Adipose tissue (tissue), 3 donors: ENCODE data around the gene FRMD1. TPM values are rescaled to one million over a fixed set of nuclear protein-coding genes. Genes with fewer than 3 reads are reported as not detected.

ENCODE experiments used
- H3K27ac ChIP-seq: one replicate; pipeline ENCODE4 v1.5.1; 2013; ENCODE audit warnings: low read depth, low read length
- WGBS, 3 donors: extraction: QIAGEN DNeasy Blood & Tissue Kit; methylation state at CpG; one replicate each; pipeline ENCODE4 v1.1.7; 2013; 5-methylcytosine and 5-hydroxymethylcytosine counted together
- polyA plus RNA-seq, 3 donors: library from polyadenylated mRNA; stranded (reverse); fragments of 200-250 nt; gene quantifications; one replicate each; pipeline ENCODE4 v1.2.3, GENCODE V29; 2013
- donor health status: healthy with polysubstance abuse.
- donor health status: Bipolar disorder and iron deficiency.
- donor health status: healthy.

The FRMD1 gene
- polyA plus RNA-seq, 3 donors = 0.06 to 2.6 (median 1.3) TPM

GRCh38 chr6:168050225-168050880, 28.7 kb downstream of the FRMD1 start:
- H3K27ac ChIP-seq = no peak overlapping the region

DNA sequence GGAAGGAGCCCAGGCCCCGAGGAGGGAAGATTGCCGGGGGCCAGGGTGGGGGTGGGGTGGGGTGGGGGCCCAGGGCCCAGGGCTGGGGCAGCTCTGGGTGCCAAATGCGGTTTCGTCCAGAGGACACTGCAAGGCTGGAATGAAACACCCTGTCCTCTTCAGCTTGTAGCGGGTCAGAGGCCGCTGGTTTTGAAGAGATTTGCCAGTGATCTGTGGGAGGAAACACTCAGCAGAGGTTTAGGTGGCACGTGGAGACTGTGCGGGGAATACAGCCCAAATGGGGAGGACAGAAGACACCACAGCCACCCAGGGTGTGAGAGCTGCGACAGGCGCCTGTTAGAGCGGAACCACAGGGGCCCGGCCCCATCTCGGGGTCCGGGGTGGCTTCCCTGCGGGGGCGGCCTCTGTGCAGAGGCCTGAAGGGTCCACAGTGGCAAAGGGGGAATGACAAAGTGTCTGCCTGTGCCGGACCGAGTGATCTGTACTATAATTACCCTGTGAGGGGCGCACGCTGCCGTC, 29.2 kb downstream of the FRMD1 start:
- WGBS, 3 donors = 85 to 92% (median 85%) methylated on average over 20 to 21 of the region's 21 CpGs
- no peak overlapping the region for H3K27ac ChIP-seq

More at GRCh38 chr6:168050225-168050880, 28.7 kb downstream of the FRMD1 start:
- 76 to 88% (median 82%) methylated on average over 26 to 27 of the region's 27 CpGs for whole genome bisulfite sequencing, 3 donors

DNA sequence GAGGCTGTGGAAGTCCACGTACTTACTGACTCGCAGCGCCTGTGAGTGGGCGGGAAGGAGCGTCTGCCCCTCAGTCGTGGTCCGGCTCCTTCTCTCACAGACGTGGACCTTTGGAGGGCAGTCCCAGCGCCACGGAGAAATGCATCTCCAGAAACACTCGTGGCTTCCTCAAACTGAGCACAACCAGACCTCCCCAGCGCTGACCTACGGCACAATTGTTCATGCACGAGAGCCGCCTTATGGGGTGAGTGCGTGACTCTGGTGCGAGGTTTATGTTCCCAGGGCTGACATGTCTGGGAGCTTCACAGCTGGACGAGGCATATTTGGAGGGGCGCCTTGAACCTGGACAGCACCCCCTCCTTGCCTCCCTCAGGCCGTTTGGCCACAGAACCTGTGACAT, 29.7 kb downstream of the FRMD1 start:
- no peak overlapping the region for H3K27ac ChIP-seq
- WGBS, 3 donors = 88 to 93% (median 91%) methylated on average over 19 to 20 of the region's 20 CpGs

DNA sequence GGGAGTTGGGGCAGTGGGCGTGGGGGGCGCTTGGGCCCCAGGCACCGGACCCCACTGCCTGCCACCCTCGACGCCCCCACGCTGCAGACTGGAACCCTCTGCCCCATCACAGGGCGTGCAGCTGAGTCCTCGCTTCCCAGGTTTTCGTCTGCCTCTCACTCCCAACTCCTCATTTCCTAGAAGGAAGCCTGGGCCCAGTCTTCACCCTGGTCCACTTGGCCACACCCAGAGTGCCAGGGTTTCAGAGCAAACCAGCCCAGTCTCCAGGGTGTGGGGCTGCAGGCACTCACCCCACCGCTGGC, 30.3 kb downstream of the FRMD1 start:
- 87 to 96% (median 87%) methylated on average over 10 of the region's 10 CpGs for WGBS, 3 donors
- H3K27ac ChIP-seq = no peak overlapping the region

GRCh38 chr6:168047841-168048723, 30.9 kb downstream of the FRMD1 start:
- WGBS, 3 donors = 76 to 94% (median 91%) methylated on average over 31 of the region's 31 CpGs
- H3K27ac ChIP-seq = no peak overlapping the region

GRCh38 chr6:168046696-168047095, 32.3 kb downstream of the FRMD1 start:
- H3K27ac ChIP-seq = no peak overlapping the region
- 94 to 96% (median 95%) methylated on average over 3 of the region's 3 CpGs for WGBS, 3 donors

- 67 to 81% (median 69%) methylated on average over 20 of the region's 20 CpGs for WGBS, 3 donors
- H3K27ac ChIP-seq = no peak overlapping the region
These were observed 33.0 kb downstream of the FRMD1 start for GRCh38 chr6:168045706-168046620.

DNA sequence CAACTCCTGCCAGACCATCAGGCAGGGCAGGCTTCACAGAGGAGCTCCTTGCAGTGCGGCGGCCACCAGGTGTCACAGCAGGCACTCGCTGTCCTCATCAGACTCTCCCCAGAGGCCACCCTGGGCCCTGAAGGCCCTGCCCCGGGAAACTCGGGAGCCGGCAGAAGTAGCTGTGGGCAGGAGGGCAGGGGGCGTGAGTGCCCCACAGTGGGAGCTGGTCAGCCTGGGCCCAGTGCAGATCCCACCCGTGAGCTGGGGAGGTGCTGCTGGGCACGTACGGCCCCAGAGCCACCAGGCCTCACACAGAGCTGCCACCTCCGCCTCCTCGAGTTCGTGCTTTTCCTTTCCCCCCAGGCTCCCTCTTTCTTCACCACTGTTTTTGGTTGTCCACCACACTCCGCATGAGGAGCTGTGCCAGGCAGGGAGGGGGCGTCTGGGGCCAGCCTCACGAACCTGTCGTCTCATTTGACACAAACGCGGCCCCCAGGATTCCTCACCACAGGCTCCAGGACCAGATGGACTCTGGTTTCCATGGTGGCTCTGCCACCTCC, 33.8 kb downstream of the FRMD1 start:
- no peak overlapping the region for H3K27ac ChIP-seq

DNA sequence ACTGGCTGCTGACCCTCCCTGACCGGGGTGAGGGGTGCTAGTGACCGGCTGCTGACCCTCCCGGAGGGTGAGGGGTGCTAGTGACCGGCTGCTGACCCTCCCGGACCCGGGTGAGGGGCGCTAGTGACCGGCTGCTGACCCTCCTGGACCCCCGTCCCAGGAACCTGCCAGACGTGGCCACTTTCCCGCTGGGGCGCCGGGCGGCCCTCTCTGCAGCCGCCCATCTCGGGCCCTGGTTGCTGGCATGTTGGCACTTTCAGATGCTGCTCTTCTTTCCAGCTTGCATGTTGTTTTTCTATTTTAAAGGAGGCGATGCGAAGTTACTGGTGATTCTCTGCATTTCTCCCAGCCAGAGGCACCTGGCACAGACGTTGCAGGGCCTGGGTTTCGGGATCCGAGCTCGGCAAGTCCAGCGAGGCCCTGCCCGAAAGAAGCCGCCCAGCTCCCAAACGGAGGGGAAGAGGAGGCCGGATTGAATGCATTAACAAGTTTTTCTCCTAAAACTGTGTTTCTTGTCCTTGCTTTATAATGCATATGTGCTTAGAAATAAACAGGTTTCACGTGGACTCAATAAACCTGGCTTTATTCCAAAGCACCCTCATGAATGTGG, 34.4 kb downstream of the FRMD1 start:
- 89 to 94% (median 94%) methylated on average over 28 of the region's 28 CpGs for WGBS, 3 donors
- no peak overlapping the region for H3K27ac ChIP-seq

More for the DNA sequence above, 33.8 kb downstream of the FRMD1 start:
- WGBS, 3 donors = 80 to 90% (median 86%) methylated on average over 17 to 19 of the region's 19 CpGs

GRCh38 chr6:168043848-168044415, 35.1 kb downstream of the FRMD1 start:
- H3K27ac ChIP-seq = no peak overlapping the region
- WGBS, 3 donors = 86 to 90% (median 86%) methylated on average over 21 of the region's 21 CpGs

DNA sequence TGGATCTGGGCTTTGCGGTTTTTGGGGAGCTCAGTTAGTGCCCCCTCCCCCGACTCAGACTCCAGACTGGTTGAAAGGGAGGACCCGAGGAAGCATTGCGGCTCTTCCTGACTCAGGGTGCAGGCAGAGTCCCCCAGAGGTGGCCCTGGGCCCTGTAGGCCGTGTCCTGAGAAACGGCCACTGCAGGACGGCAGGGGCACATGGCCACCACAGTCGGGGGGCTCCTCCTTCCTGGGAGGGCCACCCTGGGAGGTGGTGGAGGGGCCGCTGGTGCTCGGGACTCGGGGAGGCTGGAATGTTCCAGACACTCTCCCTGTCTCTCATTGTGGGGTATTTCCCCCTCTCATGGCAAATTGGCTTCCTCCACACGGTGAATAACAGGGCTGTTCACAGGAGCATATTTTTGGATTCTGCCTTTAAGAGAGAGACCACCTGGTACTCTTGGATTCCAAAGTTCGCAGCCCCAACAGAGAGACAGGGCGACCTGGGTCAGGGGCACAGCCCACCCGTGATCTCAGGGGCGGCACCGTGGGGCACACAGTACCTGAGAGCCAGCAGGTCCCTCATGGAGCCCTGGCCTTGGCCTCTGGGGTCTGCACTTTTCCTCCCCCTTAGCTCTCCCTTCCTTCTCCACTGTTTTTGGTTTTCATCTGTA, 35.7 kb downstream of the FRMD1 start:
- no peak overlapping the region for H3K27ac ChIP-seq
- 84 to 90% (median 84%) methylated on average over 17 of the region's 17 CpGs for WGBS, 3 donors

DNA sequence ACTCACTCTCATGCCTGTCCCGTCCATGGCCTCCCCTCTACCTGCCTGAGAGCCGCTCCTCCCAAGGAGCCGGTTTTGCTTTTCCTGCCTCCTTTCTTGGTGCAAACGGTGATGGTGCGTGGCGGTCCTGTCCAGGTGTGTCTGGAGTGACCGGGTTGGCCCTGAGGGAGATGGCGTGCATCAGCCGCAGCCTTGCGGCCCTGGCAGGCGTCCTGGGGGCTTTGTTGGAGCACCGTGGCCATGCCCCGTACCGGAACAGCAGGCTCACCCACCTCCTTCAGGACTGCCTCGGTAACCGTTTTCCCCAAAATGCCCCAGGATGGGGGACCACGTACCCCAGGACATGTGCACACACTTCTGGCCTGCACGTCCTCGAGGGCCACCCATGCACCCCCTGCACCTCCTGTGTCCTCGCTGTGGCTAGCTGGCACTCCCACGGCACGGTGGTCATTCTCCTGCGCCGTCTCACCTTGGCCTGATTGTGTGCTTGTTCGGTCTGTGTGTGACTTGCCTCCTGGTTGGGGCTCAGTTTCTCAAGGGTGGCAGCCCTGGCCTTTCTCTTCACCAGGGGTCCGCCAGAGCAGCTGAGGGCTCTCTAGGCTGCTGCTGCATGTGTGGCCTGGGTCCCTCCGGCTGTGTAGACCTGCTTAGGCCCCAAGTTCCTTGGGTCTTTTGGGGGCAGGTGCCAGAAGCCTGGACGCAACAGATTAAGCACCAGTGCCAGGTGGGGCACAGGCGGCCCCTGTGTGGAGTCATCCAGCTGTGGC, 36.4 kb downstream of the FRMD1 start:
- WGBS, 3 donors = 89 to 94% (median 90%) methylated on average over 29 of the region's 29 CpGs
- H3K27ac ChIP-seq = no peak overlapping the region

- WGBS, 3 donors = 68 to 77% (median 76%) methylated on average over 15 of the region's 15 CpGs
- no peak overlapping the region for H3K27ac ChIP-seq
These were observed 37.1 kb downstream of the FRMD1 start for GRCh38 chr6:168041928-168042327.

- 89 to 94% (median 89%) methylated on average over 15 of the region's 15 CpGs for WGBS, 3 donors
- H3K27ac ChIP-seq = no peak overlapping the region
These were observed 38.0 kb downstream of the FRMD1 start for GRCh38 chr6:168040856-168041496.

- 86 to 89% (median 88%) methylated on average over 13 of the region's 13 CpGs for WGBS, 3 donors
- H3K27ac ChIP-seq = no peak overlapping the region
These were observed 39.2 kb downstream of the FRMD1 start for GRCh38 chr6:168039849-168040248.

- no peak overlapping the region for H3K27ac ChIP-seq
- 63 to 95% (median 93%) methylated on average over 4 of the region's 4 CpGs for WGBS, 3 donors
These were observed 39.7 kb downstream of the FRMD1 start for GRCh38 chr6:168039301-168039700.
